GM10266 (cell line): Measurements from ENCODE around the gene CCDC47.

ENCODE experiments used
- DNase-seq: peaks from one replicate; pipeline ENCODE4 v3.0.0; 2012; ENCODE audit errors: extremely low spot score
- TF ChIP-seq, protein P1 (sequence below): IDR thresholded peaks from 2 replicates; pipeline ENCODE4 v1.5.1; 2012; ENCODE audit warnings: mild to moderate bottlenecking, low read depth; ENCODE audit not compliant: control insufficient read depth, insufficient read depth; ENCODE audit errors: missing control alignments

Gene CCDC47

GRCh38 chr17:63706336-63707082, 66.9 kb downstream of the CCDC47 start:
- TF ChIP-seq, protein P1, sequence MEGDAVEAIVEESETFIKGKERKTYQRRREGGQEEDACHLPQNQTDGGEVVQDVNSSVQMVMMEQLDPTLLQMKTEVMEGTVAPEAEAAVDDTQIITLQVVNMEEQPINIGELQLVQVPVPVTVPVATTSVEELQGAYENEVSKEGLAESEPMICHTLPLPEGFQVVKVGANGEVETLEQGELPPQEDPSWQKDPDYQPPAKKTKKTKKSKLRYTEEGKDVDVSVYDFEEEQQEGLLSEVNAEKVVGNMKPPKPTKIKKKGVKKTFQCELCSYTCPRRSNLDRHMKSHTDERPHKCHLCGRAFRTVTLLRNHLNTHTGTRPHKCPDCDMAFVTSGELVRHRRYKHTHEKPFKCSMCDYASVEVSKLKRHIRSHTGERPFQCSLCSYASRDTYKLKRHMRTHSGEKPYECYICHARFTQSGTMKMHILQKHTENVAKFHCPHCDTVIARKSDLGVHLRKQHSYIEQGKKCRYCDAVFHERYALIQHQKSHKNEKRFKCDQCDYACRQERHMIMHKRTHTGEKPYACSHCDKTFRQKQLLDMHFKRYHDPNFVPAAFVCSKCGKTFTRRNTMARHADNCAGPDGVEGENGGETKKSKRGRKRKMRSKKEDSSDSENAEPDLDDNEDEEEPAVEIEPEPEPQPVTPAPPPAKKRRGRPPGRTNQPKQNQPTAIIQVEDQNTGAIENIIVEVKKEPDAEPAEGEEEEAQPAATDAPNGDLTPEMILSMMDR: no peak
- no peak for DNase-seq

DNA sequence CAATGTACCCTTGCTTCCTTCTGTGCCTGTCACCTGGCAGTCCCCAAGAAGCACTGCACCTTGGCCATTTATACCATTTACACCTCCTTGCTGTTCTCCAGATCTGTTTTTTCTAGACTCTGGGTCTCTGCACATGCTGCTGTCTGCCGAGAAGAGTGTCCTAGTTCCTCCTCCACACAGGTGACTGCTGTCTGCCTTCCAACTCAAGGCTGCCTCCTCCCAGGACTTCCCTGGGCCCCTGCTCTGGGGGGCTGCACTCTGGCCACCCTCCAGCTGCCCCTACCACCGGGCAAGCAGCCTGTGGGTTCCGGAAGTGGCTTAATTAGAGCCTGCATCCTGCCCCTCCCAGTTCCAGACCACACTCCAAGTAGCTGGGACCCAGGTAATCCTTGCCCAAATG, 67.7 kb downstream of the CCDC47 start:
- no peak for DNase-seq
- TF ChIP-seq, protein P1: no peak

DNA sequence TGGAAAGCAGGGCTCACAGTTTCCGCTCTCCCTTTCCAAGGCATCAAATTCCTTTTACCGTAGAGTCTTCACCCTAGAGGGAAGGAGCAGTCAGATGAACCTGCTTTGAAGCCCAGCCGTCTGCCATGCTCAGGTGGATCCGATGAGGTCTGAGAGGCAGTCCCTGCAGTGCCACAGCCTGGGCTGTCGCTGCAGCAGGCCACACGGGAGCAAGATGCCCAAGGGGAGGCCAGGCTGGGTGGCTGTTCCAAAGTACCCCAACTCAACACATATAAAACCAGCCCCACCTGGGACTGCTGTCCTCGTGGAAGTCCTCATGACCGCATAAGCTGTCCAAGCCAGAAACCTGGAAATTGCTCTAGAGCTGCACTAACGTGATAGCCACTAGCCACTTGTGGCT, 68.6 kb downstream of the CCDC47 start:
- TF ChIP-seq, protein P1: no peak
- DNase-seq: no peak

DNA sequence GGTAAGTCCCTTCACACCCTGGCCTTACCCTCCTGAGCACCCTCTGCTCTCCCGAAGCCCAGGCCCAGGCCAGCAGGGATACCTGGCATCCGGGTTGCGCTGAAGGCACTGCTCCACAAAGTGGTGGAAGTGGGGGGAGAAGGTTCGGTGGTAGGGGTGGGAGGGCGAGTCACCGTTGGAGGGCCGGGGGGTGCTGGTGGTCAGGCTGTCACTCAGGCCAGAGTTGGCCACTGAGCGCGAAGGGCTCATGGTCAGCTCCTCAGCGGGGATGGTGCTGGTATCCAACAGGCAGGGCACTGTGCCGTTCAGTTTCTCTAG, 69.2 kb downstream of the CCDC47 start:
- TF ChIP-seq, protein P1: no peak
- no peak for DNase-seq

- TF ChIP-seq, protein P1: no peak
- no peak for DNase-seq
These were observed 69.7 kb downstream of the CCDC47 start for GRCh38 chr17:63703556-63704258.

DNA sequence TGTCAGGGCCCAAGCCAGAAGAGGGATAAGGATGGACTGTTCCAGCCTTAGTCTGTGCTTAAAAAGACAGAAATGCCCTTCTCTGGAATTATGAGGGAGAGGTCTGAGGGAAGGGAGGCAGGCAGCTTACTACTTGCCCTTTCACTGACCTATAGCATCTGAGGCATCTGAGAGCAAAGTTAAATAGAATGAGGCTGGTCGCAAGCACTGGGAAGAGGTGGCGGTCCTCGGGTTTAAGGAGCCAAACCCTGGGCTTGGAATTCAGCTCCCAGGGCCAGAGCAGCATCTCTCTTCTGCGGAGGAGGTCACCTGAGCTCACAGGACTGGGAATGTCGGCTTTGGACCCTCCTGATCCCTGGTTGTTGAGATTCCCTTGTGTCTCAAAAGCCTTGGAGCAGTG, 70.4 kb downstream of the CCDC47 start:
- no peak for DNase-seq
- TF ChIP-seq, protein P1: no peak

DNA sequence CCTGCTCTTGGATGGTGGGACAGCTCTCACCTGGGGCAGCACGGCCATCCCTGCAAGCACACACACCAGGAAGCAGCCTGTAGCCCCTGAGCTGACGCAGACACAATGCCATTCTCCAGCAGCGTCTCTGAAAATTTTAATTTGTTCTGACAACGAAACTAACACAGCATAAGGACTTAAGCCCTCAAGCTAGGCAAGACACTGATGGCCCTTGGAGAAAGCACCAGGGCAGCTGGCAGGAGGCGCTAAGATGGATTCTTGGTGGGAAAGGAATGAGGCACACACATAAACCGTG, 70.7 kb downstream of the CCDC47 start:
- TF ChIP-seq, protein P1: no peak

More for the DNA sequence above, 70.7 kb downstream of the CCDC47 start:
- no peak for DNase-seq
